WTC11 (cell line): ENCODE measurements around the gene SLC30A5.

ENCODE experiments used
- EMX1 ChIP-seq: fragments of 250-450 bp; sonication (Bioruptor Pico); IDR thresholded peaks from 2 replicates; pipeline ENCODE4 v1.8.0; 2021; ENCODE audit warnings: mild to moderate bottlenecking
- ESRRA ChIP-seq: sonication (generic); formaldehyde crosslinking; IDR thresholded peaks from 2 replicates; pipeline ENCODE4 v1.8.1; 2022; ENCODE audit warnings: mild to moderate bottlenecking, missing genetic modification reagents, borderline replicate concordance
- TF ChIP-seq, protein P1 (sequence below): fragments of 200-600 bp; IDR thresholded peaks from 2 replicates; pipeline ENCODE4 v1.8.0; 2022; ENCODE audit warnings: antibody characterized with exemption
- TF ChIP-seq, protein P2 (sequence below): sonication (generic); formaldehyde crosslinking; IDR thresholded peaks from 2 replicates; pipeline ENCODE4 v1.8.1; 2023; ENCODE audit warnings: mild to moderate bottlenecking, missing genetic modification reagents, moderate library complexity
- TF ChIP-seq, protein P3 (sequence below): sonication (generic); formaldehyde crosslinking; conservative IDR thresholded peaks from 2 replicates; pipeline ENCODE4 v1.8.1; 2022; ENCODE audit warnings: mild to moderate bottlenecking, missing genetic modification reagents
- TF ChIP-seq, protein P4 (sequence below): sonication (generic); formaldehyde crosslinking; IDR thresholded peaks from 2 replicates; pipeline ENCODE4 v1.8.0; 2022; ENCODE audit warnings: mild to moderate bottlenecking, missing genetic modification reagents
- TF ChIP-seq, protein P5 (sequence below): sonication (generic); formaldehyde crosslinking; IDR thresholded peaks from 2 replicates; pipeline ENCODE4 v1.8.1; 2023; ENCODE audit warnings: mild to moderate bottlenecking, missing genetic modification reagents, borderline replicate concordance

DNA sequence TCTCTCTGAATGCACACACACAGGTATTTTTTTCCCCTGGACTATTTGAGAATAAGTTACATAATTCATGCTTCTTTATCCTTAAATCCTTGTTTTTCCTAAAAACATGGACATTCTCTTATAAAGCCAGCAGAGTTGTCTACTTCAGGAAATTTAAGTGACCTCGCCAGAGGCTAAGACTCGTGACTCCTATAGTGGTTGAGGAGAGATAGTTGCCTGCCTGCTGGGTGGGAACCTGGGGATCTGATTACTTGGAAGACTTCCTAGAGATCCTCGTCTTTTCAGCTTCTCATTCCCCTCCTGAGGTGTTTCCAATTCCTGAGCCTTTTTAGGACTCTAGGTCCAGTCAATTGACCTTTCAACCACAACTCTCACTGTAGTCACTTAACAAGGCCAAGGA is 5.5 kb downstream of the SLC30A5 start:
- TF ChIP-seq, protein P1, sequence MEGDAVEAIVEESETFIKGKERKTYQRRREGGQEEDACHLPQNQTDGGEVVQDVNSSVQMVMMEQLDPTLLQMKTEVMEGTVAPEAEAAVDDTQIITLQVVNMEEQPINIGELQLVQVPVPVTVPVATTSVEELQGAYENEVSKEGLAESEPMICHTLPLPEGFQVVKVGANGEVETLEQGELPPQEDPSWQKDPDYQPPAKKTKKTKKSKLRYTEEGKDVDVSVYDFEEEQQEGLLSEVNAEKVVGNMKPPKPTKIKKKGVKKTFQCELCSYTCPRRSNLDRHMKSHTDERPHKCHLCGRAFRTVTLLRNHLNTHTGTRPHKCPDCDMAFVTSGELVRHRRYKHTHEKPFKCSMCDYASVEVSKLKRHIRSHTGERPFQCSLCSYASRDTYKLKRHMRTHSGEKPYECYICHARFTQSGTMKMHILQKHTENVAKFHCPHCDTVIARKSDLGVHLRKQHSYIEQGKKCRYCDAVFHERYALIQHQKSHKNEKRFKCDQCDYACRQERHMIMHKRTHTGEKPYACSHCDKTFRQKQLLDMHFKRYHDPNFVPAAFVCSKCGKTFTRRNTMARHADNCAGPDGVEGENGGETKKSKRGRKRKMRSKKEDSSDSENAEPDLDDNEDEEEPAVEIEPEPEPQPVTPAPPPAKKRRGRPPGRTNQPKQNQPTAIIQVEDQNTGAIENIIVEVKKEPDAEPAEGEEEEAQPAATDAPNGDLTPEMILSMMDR: no peak
- TF ChIP-seq, protein P2, sequence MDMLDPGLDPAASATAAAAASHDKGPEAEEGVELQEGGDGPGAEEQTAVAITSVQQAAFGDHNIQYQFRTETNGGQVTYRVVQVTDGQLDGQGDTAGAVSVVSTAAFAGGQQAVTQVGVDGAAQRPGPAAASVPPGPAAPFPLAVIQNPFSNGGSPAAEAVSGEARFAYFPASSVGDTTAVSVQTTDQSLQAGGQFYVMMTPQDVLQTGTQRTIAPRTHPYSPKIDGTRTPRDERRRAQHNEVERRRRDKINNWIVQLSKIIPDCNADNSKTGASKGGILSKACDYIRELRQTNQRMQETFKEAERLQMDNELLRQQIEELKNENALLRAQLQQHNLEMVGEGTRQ: no peak
- TF ChIP-seq EMX1 (CRISPR knock-in tag) (no peak), ESRRA (CRISPR knock-in tag) (no peak)
- TF ChIP-seq, protein P3, sequence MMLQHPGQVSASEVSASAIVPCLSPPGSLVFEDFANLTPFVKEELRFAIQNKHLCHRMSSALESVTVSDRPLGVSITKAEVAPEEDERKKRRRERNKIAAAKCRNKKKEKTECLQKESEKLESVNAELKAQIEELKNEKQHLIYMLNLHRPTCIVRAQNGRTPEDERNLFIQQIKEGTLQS (CRISPR knock-in tag): no peak
- TF ChIP-seq, protein P4, sequence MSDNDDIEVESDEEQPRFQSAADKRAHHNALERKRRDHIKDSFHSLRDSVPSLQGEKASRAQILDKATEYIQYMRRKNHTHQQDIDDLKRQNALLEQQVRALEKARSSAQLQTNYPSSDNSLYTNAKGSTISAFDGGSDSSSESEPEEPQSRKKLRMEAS (CRISPR knock-in tag): no peak
- TF ChIP-seq, protein P5, sequence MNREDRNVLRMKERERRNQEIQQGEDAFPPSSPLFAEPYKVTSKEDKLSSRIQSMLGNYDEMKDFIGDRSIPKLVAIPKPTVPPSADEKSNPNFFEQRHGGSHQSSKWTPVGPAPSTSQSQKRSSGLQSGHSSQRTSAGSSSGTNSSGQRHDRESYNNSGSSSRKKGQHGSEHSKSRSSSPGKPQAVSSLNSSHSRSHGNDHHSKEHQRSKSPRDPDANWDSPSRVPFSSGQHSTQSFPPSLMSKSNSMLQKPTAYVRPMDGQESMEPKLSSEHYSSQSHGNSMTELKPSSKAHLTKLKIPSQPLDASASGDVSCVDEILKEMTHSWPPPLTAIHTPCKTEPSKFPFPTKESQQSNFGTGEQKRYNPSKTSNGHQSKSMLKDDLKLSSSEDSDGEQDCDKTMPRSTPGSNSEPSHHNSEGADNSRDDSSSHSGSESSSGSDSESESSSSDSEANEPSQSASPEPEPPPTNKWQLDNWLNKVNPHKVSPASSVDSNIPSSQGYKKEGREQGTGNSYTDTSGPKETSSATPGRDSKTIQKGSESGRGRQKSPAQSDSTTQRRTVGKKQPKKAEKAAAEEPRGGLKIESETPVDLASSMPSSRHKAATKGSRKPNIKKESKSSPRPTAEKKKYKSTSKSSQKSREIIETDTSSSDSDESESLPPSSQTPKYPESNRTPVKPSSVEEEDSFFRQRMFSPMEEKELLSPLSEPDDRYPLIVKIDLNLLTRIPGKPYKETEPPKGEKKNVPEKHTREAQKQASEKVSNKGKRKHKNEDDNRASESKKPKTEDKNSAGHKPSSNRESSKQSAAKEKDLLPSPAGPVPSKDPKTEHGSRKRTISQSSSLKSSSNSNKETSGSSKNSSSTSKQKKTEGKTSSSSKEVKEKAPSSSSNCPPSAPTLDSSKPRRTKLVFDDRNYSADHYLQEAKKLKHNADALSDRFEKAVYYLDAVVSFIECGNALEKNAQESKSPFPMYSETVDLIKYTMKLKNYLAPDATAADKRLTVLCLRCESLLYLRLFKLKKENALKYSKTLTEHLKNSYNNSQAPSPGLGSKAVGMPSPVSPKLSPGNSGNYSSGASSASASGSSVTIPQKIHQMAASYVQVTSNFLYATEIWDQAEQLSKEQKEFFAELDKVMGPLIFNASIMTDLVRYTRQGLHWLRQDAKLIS (CRISPR knock-in tag): no peak
